Epithelial cell of alveolus of lung (primary cell): ENCODE data around the gene ZNF2. TPM values are rescaled to one million over a fixed set of nuclear protein-coding genes. Genes with fewer than 3 reads are reported as not detected.

Source experiments
- total RNA-seq: library from RNA; depleted of rRNA; stranded (reverse); fragments of >200 nt; gene quantifications from 2 replicates; pipeline ENCODE4 v1.2.1, GENCODE V29; 2015

The ZNF2 gene
- 2.8 and 3.3 TPM in 2 replicates for total RNA-seq

DNA sequence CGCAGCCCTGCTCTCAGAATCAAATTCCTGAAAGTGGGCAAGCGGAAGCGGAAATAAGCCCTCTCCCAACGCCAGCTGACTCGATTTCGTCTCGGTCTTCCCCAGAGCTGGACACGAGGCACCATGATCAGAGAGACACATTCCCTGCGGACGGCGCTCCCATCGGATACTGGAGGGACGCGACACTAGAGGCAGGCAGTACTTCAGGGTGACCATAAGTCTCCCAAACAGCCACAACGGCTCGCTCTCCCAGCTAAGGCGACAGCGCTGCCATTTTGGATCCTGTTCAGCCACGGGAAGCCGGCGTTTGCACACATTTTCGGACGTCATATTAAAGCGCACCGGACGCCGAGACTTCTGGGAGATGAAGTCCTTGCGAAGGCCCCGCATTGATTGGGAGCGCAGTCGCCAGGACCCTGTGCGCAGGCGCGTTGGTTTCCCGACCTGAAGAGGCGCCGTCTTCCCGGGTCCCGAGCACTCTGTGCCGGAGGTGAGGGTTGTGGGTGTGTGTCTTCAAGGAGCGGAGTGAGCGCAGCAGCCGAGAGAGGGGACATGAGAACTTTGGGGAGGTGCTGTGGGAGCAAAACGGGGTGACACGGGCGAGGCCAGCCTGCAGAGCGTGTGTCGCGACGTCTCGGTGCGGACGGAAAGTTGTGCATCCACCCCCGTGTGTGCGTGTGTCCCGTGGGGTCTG lies at the start of gene ZNF2:
Gene ZNF2 (plus strand): TSS at position 439 of the 694 bp plus-strand sequence. CDS start 10,418 bp downstream, outside the sequence.

DNA sequence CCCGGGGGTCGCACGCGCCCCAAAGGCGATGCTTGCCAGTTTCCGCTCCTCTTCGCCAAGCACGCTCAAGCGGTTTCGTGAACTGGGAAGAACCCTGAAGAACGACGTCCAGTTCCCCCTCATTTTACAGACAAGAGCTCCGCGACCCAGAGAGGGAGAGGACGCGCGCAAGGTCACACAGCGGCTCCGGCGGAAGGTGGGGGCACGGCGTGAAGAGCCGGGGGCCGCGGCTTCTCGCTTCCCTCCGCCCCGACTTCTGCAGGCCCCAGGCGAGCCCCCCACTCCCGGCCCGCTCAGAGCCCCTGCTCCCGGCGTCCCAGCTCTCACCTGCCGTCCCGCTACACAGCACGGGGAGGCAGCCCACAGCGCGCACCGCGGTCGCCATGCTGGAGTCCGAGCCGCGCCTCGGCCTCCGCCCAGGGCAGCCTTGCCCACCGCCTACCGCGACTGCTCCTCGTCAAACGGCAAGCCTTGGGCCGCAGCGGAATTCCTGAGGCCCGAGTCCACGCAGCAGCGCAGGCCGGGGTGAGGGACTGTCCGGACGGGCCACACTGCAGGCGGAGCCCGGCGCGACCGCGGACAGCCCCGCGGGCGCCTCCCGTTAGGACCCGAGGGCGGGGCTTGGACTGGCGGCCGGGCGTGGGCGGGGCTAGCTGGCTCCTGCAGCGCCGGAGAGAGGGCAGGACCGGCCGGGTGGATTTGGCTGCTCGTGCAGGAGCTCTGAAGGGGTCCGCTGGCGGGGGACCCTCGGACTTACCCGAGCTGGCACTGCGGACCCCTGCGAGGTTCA lies 44.0 kb upstream of the ZNF2 start, which contains the start of gene MRPS5:
Gene MRPS5 (minus strand): TSS at position 402 of the 790 bp plus-strand sequence. CDS start 17 bp downstream, at position 385.

DNA sequence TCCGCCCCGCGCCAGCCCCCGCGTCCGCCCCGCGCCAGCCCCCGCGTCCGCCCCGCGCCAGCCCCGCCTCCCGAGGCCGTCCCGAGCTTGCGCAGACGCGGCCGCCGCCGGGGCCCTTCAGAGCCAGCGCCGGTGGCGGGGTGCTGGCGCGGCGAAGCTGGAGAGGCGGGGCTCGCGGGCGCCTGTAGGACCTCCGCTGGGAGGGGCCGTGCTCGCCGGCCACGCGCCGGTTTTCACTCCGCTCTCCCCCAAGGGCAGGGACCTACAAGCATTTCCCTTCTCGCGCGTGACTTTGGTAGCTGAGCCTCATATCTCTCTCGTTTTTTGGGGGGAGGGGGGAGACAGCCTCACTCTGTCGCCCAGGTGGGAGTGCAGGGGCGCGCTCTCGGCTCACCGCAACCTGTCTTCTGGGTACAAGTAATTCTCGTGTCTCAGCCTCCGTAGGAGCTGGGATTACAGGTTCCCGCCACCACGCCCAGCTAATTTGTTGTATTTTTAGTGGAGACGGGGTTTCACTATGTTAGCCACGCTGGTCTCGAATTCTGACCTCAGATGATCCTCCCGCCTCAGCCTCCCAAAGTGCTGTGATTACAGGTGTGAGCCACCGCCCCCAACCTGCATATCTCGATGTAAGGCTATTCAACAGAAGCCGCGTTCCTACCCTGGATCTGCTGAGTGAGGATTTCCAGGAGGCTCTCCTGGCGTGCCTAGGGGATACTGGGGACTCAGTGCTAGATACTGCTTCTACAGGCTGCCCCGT lies 5.7 kb upstream of the ZNF2 start, which contains the start of gene ZNF514:
Gene ZNF514 (minus strand): TSS at position 159 of the 760 bp plus-strand sequence. CDS start 6,595 bp downstream, outside the sequence.

DNA sequence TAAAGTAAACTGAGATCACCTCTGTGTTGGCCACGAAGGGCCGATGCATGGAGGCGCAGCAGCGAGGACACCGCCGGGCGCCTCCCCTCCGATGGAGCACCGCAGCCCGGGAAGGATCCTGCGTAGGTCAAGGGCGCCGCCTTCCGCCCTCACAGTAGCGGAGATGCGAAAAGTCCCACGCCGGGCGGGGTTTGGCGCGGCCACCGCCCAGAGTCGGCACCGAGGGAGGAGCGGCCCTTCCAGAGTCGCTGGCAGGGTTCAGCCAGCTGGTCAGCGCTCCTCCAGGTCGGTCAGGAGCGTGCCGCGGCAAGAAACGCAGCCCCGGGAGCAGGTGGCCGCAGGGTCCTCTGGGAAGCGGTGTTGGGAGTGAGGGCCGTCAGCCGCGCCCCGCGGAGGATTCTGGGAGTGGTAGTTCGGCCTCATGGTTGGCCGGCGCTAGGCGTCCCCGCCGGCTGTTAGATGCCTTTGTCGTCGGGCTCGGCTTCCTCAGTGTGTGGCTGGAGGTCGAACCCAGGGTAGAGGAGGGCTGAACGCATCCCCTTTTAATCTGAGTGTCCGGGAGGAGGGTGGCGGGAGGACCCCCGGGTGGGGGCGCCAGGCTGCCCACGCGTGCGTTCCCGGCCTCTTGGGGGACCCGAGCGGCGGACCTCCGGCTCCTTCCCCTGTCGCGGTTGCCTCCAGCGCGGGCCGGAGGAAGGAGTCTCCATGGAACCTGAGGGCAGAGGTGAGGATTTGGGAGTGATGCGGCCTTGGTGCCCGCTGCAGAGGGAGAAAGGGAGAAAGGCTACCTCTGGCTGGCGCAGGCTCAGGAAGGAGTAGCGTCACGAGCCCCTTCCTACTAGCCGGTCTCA lies 41.7 kb downstream of the ZNF2 start, which contains the start of gene ZNF892:
Gene ZNF892 (plus strand): TSS at position 411 of the 851 bp plus-strand sequence. CDS start 295 bp downstream, at position 706.

Other genes starting within 250 kb of the ZNF2 start
- not detected in 2 replicates for gene MAL, start 140.1 kb upstream of the ZNF2 start, total RNA-seq
- 36.6 and 50.4 TPM in 2 replicates for gene MRPS5, start 44.0 kb upstream of the ZNF2 start, total RNA-seq
- 3.7 and 9.4 TPM in 2 replicates for gene ZNF514, start 6.0 kb upstream of the ZNF2 start, total RNA-seq
- 2.2 and 5.7 TPM in 2 replicates for gene ZNF892, start 41.7 kb downstream of the ZNF2 start, total RNA-seq
- gene PROM2, start 108.6 kb downstream of the ZNF2 start, total RNA-seq = 0.72 and 1.0 TPM in 2 replicates
- 0.78 and 0.96 TPM in 2 replicates for gene KCNIP3, start 131.5 kb downstream of the ZNF2 start, total RNA-seq
- 17.4 and 23.9 TPM in 2 replicates for gene FAHD2A, start 236.9 kb downstream of the ZNF2 start, total RNA-seq